ENCODE measurements around the gene DGKI.
"Not testable (repeated sequence)": the region's sequence is repeated elsewhere in the genome, so short reads cannot be mapped to it uniquely, and the experiment has no call there.

DGKI gene

DNA sequence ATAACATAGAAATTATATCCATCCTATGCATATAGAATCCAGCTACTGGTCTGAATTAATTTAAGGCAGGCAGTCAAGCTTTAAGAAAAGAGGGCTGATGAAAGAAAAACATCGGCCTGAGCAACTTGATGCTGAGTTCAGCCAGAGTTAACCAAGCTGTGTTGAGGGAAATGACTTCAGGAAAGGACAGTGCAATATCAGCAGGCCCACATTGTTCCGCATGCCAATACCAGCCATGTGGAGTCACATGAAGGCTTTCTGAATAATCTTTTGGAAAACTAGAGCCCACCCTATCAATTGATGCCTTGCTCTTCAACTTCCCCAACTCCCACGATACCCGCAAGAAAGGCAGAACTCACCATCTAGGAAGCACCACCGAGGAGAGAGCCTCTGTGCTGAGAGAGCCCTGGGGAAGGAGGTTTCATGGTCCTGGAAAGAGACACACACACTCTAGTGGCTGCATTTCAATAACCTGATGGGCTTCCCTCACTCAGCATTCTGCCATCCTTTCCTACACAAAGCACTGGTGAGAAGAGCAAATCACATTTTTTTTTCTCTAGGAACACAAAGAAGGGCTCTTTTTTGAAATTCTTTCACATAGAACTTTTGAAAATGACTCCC lies 377.5 kb downstream of the DGKI start:
- no peak for DNase-seq (ENCODE audit: low read depth)

DNA sequence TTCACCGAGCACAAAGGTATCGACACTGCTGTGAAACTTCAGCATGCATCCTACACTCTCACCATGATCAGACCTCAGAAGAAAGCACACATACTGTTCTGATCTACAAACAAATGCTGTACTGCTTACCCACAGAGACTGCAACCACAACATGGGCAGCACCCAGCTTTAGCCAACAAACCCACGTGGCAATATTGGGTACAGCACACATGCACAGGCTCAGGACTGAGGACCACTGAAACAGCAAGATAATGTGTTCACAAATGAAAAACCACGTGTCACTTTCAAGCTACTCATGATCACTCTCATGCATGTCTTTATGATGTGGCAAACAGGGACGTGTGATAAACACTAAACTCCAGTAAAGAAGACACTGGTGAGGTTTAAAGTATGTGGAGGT lies 383.9 kb downstream of the DGKI start:
- DNase-seq (ENCODE audit: low read depth) = no peak

DNA sequence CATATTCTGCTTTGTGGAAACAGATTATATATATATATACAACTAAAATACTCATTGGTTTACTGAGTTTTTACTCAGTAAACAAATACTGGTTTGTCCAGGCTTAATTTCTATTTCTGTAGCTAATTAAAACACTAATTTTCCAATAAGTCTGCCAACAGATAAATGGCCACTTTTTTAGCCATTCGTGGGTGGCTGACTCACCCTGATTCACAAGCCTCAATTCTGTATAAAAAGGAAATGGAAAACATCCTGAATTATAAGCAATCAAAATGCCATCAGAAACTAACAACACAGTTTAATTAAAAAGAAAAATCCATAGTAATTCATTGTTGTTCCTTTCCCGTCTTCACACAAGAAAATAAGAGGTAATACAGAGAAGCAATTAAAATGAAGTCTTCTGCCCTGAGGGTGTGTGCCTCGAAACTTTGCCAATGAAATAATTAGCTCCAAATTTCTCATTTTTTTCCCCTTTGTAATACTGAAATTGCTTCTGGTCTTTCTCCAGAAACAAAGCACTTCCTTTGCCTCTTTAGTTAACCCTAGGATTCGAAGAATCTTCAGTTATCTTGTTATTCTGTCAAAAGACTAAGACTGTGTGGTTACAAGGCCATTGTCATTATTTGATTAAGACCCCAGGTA lies 384.6 kb downstream of the DGKI start:
- DNase-seq (ENCODE audit: low read depth) = peak; percentile 66

DNA sequence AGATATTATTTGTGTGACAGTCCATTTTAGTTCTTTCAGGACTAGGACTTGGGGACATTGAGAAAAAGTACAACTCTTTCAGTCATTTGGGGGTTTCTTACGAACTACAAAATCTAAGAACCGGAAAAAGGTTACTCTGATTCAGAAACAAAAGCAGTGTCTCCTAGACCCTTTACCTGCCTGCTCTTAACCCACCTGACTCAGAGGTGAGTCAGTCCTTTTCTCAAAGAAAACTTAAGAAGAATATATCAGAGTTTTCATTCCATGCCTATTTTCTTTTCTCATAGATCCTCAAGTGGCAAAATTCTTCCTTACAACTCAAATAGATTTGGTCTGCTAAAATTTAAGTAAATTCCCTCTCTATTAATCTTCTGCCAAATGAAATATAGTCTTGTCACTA lies 388.4 kb downstream of the DGKI start:
- no peak for DNase-seq (ENCODE audit: low read depth)

DNA sequence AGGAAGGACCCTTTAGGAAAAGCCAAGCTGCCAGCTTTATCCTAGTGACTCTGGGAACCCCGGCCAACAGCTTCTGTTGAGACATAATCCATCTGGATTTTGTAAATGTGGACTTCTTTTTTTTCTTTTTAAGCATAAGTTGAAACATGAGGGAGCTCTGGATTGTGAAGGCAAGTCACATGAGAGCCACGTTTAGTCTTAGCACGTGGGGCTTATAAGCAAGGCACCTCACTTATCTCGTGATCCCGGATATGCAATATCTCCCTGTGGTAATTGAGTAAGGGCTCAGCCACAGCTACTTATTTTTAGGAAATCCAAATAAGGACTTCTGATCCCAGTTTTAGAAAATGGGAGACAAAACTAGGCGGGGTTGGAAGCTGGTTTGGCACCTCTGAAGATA lies 392.0 kb downstream of the DGKI start:
- peak; percentile 17 for DNase-seq (ENCODE audit: low read depth)

DNA sequence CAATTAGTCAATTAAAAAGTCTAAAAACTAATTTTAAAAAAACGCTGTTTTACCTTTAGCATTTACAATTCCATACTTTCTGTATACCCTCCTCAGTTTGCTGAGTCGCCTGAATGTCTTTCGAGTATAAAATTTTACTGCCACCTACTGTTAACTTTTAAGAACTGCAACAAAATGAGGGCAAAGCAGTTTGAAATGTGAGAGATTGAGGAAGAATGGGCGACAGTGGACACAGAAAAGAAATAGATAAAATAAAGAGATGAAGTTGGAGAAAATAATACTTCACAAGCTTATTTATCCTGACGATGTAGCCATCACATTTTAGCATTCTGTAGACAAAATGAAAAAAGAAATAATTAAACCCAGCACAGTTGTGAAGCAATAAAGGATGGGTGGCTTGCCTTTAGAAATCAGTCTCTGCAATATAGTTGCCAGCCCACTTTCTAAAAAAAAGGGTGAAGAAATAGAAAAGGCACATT lies 392.5 kb downstream of the DGKI start:
- peak; percentile 61 for DNase-seq (ENCODE audit: low read depth)

DNA sequence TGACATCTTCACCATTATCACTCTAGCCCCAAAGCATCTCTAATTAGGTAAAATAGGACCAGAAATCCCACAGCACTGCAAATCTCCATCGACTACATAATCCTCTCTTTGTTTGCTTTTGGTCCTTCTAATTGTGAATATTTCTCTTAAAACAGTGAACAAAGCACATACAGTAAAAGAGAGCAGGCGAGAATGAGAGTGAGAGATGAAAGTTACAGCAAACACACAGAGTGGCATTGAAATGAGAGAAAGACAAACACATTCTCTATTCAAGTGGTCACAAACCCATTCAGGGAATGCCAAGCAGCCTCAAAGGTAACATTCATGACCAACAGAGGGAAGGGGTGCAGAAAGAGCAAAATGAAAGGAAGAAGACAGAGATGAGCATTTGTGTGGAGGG lies 393.4 kb downstream of the DGKI start:
- no peak for DNase-seq (ENCODE audit: low read depth)

DNA sequence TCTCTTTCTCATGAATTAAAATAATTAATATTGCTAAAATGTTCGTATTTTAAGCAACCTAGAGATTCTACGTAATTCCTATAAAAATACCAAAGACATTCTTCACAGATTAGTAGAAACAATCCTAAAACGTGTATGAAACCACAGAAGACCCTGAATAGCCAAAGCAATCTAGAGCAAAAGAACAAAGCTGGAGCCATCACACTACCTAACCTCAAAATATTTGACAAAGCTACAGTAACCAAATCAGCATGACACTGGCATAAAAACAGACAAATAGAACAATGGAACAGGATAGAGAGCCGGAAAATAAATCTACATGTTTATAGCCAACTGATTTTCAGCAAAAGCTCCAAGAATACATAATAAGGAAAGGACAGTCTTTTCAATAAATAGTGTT lies 397.8 kb downstream of the DGKI start:
- DNase-seq (ENCODE audit: low read depth) = peak; percentile 4

DNA sequence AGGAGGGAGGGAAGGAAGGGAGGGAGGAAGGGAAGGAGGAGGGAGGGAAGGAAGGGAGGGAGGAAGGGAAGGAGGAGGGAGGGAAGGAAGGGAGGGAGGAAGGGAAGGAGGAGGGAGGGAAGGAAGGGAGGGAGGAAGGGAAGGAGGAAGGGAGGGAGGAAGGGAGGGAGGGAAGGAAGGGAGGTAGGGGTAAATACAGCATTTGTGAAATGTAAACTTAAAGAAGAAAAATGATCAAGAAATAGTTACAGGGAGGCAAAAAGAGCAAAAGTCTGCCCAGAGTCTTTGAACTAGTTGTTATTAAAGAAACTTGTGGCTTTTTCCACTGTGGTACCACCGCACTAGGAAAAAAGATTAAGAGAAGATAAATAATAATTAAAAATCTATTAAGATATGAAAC lies 398.2 kb downstream of the DGKI start:
- DNase-seq (ENCODE audit: low read depth) = not testable (repeated sequence)

DNA sequence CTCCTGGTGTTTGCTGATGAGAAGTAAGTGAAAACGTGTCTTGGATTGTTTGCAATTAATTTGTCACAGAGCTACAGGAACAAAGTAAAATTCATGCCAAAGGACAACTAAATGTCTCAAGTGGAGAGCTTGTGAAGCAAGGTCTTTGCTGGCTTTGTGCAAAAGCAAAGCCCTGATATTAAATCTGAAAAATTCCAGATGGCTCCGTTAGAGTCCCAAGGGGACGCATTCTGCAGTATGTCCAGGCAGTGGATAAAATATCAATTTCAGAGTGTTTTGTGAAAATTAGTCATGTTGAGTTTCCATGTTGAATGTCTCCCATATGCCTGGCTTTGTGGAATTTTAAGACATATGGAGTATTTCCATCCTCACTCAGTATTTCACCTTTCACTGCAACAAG lies 400.7 kb downstream of the DGKI start:
- no peak for DNase-seq (ENCODE audit: low read depth)

DNA sequence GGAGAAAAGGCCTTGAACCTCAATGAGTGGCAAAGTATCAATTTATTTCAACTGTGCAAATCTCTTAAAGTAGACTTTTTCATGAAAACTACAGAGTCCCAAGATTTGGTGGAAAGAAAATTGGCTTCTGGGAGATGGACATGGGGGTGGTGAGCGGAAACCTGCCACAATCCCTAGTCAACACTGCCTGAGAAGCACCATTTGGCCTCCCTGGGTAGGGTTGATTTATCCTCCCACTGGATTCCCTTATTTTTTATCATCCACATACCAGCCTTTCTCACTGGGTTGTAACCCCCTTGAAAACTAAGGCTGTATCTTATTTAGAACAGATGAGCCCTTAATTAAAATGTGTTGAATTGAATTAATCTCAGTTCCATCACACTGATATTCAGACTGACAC lies 401.5 kb downstream of the DGKI start:
- no peak for DNase-seq (ENCODE audit: low read depth)

DNA sequence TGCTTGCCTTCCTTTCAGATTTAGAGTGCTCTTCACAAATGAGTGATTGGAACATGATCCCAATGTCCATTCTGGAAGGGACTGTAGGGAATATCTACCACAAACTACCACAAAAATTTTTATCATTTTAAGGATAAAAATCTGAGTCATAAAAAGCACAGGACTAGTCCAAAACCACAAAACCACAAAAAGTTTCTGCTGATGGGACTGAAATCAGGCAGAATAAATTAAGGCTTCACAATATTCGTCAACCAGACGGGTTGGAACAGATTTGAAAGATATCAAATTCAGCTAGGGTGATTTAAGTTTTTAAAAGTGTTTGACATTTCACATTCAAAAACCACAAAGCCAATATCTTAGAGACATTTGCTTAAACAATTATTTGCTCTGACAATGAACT lies 403.2 kb downstream of the DGKI start:
- peak; percentile 76 for DNase-seq (ENCODE audit: low read depth)

DNA sequence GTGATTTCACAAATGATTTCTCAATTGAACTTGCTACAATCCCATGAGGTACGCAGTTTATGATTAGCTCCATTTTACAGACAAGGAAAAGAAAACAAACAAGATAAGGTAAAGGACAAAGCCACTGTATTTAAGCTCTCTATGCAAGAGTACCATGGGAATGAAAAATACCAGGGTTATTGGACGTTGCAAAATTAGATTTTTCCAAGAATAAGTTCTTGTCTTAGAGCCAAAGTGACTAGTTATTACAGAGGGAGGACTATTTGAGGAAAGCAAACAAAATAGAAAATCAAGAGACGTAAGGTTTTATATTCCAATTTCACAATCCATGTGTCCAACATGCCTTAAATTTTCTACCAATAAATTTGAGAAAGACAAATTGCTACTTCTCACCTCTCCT lies 405.3 kb downstream of the DGKI start:
- DNase-seq (ENCODE audit: low read depth) = no peak

DNA sequence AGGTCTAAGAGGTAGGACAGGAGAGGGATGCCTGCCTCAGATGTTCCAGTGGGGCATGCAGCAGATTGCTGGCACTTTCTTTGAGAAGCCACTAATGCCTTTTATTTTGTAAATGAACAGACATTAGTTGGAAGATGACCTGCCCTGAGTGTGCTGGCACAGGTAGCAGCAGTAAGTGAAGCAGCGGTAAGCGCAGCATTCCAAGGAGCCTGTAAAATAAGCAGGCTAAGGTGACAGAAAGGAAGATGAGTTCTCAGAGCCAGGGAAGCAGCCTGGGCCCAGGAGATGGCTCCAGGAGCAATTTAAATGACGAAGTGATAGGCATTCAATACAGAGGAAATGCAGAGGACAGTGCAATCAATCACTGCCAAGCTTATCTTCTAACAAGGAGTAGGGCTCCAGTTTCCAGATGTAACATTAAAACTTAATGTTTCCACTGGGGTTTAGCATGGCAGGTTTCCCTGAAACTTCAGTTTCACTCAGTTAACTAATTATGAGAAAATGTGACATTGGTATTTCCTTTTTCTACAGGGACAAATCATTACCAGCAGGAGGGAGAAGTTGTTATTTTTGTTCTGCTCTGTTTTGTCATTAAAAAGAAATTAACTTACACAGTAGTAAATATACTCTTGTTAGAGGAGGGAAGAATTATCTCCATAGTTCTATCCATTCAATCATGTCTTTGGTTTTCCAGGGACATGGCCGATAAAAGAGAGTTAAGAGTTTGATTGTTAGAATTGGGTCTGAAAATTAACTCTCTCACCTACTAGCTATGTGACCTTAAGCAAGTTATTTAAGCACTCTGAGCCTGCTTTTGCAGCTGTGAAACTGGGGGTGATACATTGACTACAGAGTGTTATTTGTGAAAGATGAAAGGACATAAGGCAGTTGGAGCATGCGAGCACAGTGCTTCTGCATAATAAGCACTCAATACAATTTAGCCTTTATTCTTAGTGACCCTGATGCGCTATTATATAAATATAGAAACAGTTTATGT lies 406.6 kb downstream of the DGKI start:
- DNase-seq (ENCODE audit: low read depth) = peak; percentile 53

DNA sequence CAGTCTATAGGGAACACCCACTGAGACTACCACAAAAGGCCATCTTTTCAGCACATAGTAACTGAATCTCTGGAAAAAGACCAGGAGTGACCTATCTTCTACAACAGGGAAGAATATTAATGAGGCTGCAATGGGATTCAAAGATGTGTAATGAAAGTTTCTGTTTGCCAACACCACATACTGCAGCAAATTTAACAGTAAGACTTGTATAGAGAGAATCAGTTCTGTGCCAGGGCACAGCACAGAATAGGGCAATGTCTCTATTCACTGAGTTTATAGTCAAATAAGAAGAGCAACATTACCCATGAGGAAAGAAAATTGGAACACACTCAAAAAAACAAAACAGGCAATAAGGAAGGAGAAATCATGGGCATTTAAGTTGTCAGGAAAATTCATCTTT lies 411.8 kb downstream of the DGKI start:
- DNase-seq (ENCODE audit: low read depth) = no peak

DNA sequence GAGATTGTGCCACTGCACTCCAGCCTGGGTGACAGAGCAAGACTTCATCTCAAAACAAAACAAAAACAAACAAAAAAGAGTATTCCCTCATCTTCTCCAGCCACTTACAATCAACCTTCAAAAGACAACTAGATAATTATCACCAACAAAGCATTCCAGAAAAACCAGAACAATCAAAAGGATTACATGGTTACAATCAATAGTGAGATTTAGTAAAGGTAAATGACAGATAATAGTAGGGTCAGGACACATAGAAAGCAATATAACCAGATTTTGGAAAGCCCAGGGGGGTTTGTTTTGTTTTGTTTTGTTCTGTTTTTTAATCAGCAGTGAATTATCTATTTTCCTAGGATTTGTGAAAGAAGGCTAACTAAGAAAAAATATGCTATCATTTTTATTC lies 412.2 kb downstream of the DGKI start:
- no peak for DNase-seq (ENCODE audit: low read depth)

DNA sequence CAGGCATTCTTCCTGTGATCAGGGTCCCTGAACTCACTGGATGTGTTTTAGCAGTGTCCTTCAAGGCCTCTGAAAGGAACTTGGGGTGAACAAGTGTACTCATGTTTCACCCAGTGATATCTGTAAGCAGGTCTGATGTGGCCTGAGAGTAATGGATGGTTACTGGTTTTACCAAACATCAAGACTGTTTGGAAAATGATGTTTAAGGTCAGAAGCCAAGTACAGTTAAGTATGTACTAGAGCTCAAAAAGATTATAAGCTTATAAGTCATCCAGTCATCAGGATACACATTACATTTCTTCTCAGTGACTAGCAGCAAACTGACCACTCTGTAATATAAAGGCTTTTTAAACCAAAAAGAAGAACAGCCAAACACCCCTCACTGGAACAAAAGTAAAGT lies 423.5 kb downstream of the DGKI start:
- DNase-seq (ENCODE audit: low read depth) = peak; percentile 30

DNA sequence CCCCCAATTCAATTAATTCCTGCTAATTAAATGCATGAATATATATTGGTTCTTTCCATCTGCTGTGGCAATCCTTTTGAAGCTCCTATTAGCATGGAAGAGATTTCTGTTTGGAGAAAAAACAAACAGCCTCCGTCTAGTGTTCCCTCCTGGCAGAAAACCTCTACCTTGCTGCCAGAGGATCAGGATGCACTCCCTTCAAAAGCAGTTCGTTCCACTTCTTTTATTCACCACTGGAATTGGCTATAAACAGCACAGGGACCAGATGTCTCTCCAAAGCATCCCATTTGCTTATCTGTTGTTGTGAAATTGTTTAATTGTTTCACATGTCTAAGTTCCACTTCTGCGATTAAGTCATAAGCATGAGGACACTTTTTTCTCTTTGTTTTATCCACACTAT lies 425.4 kb downstream of the DGKI start:
- DNase-seq (ENCODE audit: low read depth) = no peak

DNA sequence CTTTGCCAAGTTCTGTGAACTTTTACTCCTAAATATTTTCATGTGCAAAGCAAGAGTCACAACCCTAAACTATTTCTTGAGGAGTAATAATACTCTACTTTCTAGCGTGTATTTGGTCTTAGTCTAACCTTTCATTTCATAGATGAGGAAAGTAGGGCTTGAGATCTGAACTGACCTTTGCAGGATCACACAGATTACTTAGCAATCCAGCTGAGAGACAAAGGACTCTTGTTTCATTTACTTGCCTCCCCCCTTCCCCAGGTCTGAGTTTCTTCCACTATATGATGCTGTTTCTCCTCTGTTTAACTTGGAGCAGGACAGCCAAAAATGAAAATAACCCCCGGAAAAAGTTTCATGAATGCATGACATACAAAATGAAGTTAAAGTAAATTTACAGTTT lies 427.9 kb downstream of the DGKI start:
- DNase-seq (ENCODE audit: low read depth) = no peak

DNA sequence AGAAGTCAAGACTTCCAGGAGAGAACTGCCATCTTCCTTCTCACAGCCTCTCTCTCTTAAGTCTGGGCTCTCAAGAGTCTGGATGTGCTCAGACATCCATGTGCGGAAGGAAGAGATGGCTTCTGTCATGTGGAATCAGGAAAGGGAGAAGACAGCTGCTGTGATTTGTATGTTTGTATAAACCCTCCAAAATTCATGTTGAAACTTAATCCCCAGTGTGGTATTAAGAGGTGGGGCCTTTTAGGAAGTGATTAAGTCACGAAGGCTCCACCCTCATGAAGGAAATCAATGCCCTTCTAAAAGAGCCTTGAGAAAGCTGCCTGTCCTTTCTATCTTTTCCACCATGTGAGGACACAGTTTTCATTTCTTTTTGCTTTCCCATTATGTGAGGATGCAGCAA lies 429.3 kb downstream of the DGKI start:
- no peak for DNase-seq (ENCODE audit: low read depth)

DNA sequence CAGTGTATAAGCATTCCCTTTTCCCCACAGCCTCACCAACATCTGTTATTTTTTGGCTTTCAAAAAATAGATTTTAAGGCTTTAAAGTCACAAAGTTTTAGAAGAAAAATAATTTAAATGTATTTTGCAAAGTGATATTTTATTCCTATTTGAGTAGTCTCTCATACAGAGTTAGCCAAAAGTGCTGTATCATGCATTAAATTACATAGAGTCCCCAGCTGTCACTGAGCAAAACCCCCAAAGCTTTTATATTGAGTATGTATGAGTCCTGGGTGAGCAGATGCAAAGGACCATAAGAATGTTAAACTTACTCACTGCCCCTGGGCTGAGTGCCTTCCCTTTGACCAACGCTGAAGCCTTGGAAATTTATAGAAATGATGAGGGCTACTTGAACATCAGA lies 432.9 kb downstream of the DGKI start:
- DNase-seq (ENCODE audit: low read depth) = no peak

DNA sequence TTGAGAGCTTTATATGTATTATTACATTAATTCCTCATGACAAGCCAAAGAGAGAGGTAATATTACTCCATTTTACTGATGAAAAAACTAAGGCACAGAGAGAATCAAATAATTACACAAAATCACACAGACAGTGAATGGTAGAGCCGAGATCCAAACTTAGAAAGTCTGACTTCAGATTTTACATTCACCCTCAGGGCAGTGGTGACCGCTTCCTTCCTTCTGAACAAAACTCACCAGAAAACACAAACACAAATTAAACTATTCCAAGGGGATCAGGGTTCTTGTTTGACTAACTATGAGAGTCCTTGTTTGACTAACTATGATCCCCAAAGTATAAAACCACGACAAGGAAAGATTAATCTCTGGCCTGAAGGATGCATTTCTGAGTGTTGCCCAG lies 435.3 kb downstream of the DGKI start:
- no peak for DNase-seq (ENCODE audit: low read depth)

DNA sequence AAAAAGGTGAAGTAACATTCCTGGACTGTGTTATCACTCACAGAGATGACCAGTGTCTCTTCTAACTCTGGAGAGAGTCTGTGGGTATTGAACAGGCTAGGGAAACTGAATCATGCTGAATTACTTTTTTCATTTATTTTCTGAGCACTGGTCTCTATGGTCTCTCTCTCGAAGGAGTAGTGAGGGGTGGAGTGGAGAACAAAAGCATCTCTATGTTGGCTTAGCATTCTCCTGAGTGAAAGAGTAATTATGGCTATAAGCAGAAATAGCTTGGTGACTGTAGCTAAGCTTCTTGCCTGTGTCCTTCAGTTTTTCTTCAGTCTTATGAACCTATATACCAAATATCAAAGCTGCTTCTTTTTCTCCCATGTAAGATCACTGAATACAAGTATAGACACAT lies 438.6 kb downstream of the DGKI start:
- no peak for DNase-seq (ENCODE audit: low read depth)

Measured in EH (cell line).